ENCODE measurements around the gene MOB3C.
A peak's percentile ranks its signal among the peaks of the same experiment; 100 is the strongest.

The MOB3C gene

GRCh38 chr1:46605232-46605631 is 11.4 kb downstream of the MOB3C start:
- DNase-seq (ENCODE audit: low read depth): no peak

- DNase-seq (ENCODE audit: low read depth): peak; percentile 94
Measured at GRCh38 chr1:46603858-46604549, 12.6 kb downstream of the MOB3C start, which contains the start of gene MKNK1. Gene MKNK1 (minus strand): TSS chr1:46604268. CDS start chr1:46583327, 20,941 bp downstream.

GRCh38 chr1:46603481-46603857 is 13.1 kb downstream of the MOB3C start:
- peak; percentile 12 for DNase-seq (ENCODE audit: low read depth)

- DNase-seq (ENCODE audit: low read depth): no peak
Measured at GRCh38 chr1:46601257-46602007, 15.2 kb downstream of the MOB3C start.

- DNase-seq (ENCODE audit: low read depth): no peak
Measured at GRCh38 chr1:46599059-46599970, 17.3 kb downstream of the MOB3C start.

- peak; percentile 22 for DNase-seq (ENCODE audit: low read depth)
Measured at GRCh38 chr1:46596846-46597245, 19.8 kb downstream of the MOB3C start.

GRCh38 chr1:46596036-46596435 is 20.6 kb downstream of the MOB3C start:
- no peak for DNase-seq (ENCODE audit: low read depth)

- DNase-seq (ENCODE audit: low read depth): no peak
Measured at GRCh38 chr1:46595127-46595526, 21.5 kb downstream of the MOB3C start.

DNA sequence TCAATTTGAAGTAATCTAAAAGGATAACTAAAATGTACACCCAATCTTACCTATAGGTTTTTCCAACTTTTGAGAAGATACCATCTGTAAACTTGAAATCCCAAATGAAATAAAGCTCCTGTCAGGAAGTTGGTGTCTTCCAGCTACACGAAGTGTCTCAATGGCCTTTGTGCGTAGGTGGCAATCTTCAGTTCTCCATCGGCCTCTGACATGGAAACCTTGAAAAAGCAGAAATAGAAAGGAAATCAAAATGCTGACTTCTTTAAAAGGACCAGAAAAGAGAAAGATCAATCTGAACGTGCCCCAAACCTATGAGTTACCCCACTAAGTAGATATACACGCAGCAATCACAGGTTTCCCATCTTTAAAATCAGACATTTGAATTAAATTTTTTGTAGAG is 22.5 kb downstream of the MOB3C start:
- DNase-seq (ENCODE audit: low read depth): no peak

- DNase-seq (ENCODE audit: low read depth): no peak
Measured at GRCh38 chr1:46592823-46593222, 23.8 kb downstream of the MOB3C start.

DNA sequence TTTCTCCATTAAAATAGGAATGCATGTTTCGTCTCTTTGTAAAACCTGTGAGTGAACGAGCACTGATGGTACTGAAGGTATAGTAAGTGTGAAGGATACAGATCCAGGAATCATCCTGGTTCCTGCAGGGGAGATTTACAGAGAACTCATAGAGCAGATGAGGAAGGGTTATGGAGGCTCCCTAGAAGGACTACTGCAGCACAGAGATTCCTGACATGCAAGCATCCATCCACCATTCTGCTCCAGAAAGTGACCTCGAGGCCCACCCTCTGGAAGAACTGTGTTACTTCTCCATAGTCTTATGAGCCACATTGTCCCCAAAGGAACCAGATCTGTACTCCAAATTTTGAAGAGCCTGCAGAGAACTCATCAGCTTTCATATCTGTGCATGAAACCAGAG is 27.1 kb downstream of the MOB3C start:
- no peak for DNase-seq (ENCODE audit: low read depth)

DNA sequence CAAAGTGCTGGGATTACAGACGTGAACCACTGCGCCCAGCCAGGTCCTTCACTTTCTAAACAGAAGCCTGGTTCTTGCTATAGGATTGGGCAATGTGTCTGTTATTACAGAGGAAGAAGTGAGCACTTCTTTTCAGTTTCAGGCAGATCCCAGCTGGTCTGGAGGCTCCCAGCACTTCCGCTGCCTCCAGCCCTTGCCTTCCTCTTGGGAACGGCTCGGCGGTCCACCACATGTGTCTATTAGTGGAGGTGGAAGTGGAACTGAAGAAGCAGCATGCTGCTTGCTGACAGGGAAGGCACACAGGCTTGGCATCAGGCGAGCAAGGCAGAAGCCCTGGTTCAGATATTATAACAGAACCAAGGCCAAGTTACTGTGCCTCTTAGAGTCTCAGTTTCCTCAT is 29.5 kb downstream of the MOB3C start:
- no peak for DNase-seq (ENCODE audit: low read depth)

DNA sequence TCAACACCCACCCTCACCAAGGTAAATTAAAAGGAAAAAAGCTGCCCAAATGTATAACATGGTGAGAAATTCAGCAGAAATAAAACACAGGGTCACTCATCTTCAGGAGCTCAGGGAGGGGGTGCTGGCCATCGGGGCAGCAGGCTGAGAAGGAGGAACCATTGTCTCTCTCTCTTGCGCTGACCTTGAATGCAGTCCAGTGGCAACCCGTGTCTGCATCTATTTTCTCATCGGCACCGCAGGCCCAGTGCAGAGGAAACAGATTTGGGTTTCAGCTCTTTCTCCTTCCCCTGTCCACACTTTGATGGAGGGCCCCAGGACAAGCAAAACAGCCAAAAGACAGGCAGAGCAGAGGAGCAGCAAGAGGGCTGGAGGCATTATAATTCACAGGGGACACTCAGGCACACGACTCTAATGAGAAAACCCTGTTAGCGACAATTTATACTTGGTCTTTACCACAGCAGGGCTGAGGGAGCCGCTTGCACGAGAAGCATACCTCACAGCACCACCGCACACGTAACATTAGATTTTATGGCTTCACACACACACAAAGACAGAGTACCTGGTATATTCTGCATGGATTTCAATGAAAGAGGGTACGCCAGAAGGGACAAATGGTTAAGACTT is 31.2 kb downstream of the MOB3C start:
- DNase-seq (ENCODE audit: low read depth): no peak

GRCh38 chr1:46583494-46583893 is 33.1 kb downstream of the MOB3C start:
- no peak for DNase-seq (ENCODE audit: low read depth)

- no peak for DNase-seq (ENCODE audit: low read depth)
Measured at GRCh38 chr1:46582972-46583371, 33.6 kb downstream of the MOB3C start.

GRCh38 chr1:46581681-46582455 is 34.7 kb downstream of the MOB3C start:
- DNase-seq (ENCODE audit: low read depth): no peak

DNA sequence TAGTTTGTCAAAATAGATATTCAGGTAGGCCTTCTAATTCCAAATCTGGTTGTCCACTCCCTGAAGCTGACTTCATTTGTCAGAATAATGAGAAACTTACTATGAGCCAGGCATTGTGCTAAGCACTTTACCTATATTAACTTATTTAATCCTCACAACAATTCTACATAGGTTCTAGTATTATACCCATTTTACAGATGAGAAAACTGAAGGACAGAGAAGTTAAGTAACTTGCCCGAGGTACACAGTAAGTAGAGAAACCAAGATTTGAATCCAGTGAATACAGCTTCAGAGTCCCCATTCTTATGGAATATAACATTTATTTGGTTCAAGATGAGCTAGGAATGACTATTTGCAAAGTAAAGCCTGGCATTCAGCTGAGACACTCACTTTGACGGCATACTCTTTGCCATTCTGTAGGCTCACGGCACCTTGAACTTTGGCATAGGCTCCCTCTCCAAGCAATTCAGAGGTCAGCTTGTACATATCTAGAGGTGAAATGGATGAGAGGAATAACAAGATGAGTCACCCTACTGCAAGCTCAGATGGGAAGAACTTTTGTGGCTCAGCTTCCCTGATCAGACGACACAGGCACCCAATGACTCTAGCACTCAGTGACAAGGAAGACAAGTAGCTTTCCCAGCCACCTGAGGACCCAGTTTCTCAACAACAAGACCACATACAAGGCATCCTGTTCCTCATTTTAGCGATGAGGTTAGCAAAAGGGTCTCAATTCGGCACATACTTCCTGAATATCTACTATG is 36.3 kb downstream of the MOB3C start:
- DNase-seq (ENCODE audit: low read depth): peak; percentile 17

DNA sequence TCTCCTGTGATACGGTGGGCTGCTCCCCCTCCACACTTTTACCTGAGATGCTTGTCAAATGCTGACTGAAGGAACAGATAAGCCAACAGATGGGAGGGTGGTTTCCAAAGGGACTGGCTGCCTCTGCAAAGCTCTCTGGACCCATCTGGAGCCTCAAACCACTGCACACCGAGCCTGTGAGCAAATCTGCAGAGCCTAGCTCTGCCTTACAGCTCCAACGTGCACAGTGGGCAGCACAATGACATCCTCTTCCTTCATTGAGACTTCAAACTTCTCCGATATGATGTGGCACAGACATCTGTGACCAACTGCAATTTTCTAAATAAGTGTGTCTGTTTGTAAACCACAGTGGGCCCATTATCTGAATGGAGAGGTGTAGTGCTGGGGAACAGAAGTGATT is 38.9 kb downstream of the MOB3C start:
- no peak for DNase-seq (ENCODE audit: low read depth)

DNA sequence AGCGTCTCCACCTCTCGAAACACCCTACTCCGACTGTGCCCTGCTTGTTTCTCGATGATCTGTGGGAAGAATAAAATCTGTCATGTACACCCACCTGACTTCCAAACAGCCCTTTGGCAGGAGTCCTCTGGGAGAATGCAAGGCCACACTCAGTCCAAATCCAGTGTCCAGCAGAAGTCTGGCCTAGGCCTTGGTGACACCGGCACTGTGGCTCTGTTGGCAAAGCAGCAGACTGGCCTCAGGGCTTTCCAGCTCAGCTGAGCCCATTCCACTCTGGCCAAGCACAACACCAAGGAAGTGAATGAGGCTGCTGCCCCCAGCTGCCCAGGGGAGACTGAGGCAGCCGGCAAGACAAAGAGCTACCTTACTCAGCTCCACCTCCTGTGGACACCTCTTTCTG is 40.0 kb downstream of the MOB3C start:
- DNase-seq (ENCODE audit: low read depth): no peak

DNA sequence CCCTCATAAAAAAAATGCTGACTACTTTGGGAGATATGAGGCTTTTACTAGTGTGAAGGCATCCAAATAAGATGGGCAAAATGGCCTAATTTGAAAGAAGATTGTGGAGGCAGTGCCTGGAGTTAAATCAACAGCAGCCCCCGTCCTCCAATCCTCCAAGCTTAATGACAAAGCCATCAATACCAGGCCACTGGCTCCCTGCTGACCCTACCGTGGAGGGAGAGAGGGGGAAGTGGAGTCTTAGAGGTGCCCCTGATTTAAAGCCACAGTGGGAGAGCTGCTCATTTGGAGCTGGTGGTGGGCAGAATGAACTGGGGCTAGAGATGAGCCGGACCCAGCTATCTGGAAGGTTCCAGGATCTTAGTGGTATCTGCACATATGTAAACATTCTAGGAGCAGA is 40.8 kb downstream of the MOB3C start:
- DNase-seq (ENCODE audit: low read depth): no peak

GRCh38 chr1:46575300-46575699 is 41.3 kb downstream of the MOB3C start:
- DNase-seq (ENCODE audit: low read depth): no peak
